Vagina (tissue), 2 donors: ENCODE measurements around the gene FAM50A. TPM values are rescaled to one million over a fixed set of nuclear protein-coding genes. Genes with fewer than 3 reads are reported as not detected.

ENCODE experiments used
- DNase-seq, 2 donors: peaks; one replicate each; pipeline ENCODE4 v3.0.0-alpha.2; 2017; ENCODE audit errors: extremely low spot score in 2 of 2
- H3K27ac ChIP-seq: fragments of 200-600 bp; sonication (generic); one replicate; pipeline ENCODE4 v1.5.1; 2019
- H3K27me3 ChIP-seq: fragments of 200-600 bp; sonication (generic); one replicate; pipeline ENCODE4 v1.5.1; 2019
- H3K36me3 ChIP-seq, 2 donors: fragments of 200-600 bp; sonication (generic); one replicate each; pipeline ENCODE4 v1.5.1; 2017 to 2019
- H3K4me1 ChIP-seq: fragments of 200-600 bp; sonication (generic); one replicate; pipeline ENCODE4 v1.5.1; 2019
- H3K4me3 ChIP-seq, 2 donors: fragments of 200-600 bp; sonication (generic); 1 replicate in 1 of 2; 2 replicates in 1 of 2; pipeline ENCODE4 v1.5.1; 2016 to 2019
- H3K9me3 ChIP-seq: fragments of 200-600 bp; sonication (generic); one replicate; pipeline ENCODE4 v1.5.1; 2019
- POLR2A ChIP-seq, 2 donors: fragments of 450-650 bp; IDR thresholded peaks; one replicate each; pipeline ENCODE4 v1.6.1; 2017; ENCODE audit warnings: antibody characterized with exemption in 2 of 2, mild to moderate bottlenecking in 2 of 2, moderate library complexity in 2 of 2
- POLR2AphosphoS5 ChIP-seq, 2 donors: sonication (generic); formaldehyde crosslinking; IDR thresholded peaks; one replicate each; pipeline ENCODE4 v1.9.0; 2017; ENCODE audit warnings: antibody characterized with exemption in 2 of 2, mild to moderate bottlenecking in 2 of 2, low read depth in 1 of 2; ENCODE audit not compliant: insufficient read depth in 1 of 2
- intact Hi-C: fragments of 100-400 bp; cut with DNase I; formaldehyde crosslinking; loops from one replicate; pipeline ENCODE4 v1.15.1; 2023
- total RNA-seq: library from RNA; depleted of rRNA; stranded (reverse); fragments of >200 nt; gene quantifications from one replicate; pipeline ENCODE4 v1.2.3, GENCODE V29; 2016
- TF ChIP-seq, protein P1 (sequence below), 3 experiments: fragments of 450-650 bp in 2 of 3; fragments of 200-600 bp in 1 of 3; sonication (generic) in 1 of 3; IDR thresholded peaks; one replicate each; pipeline ENCODE4 v1.5.1; 2017 to 2019; ENCODE audit warnings: antibody characterized with exemption in 3 of 3, mild to moderate bottlenecking in 2 of 3, moderate library complexity in 2 of 3

FAM50A gene
- total RNA-seq, 1 donor from 2014 or later, result 33.6 TPM

DNA sequence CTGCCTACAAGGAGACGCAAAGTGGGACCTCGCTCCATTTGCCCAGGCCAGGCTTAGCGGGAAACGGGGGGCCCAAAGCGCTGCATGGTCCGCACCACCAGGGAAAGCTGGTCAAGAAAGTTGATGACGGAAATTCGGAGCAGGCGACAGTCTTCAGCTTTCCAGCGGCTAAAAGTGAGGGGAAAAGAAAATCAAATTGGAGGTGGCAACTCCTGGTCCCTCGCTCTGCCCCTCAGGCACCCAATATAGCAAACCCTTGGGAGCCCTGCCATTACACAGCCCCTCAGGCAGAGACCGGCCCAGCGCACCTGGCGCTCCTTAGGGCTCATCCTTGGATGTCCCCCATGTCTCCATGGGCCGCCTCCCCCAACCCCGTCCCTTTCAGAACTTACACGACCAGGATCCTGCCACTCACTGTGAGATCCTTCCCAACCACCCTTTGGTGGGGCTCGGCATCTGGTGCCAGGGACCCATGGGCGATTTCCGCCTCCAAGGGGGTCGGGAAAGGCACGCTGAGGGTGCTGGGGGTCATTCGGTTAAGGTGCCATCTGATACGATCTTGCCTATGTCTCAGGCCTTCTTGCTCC, 34.0 kb downstream of the FAM50A start:
- TF ChIP-seq POLR2A (IDR thresholded peaks at IDR 0.05), result no peak
- TF ChIP-seq, protein P1, sequence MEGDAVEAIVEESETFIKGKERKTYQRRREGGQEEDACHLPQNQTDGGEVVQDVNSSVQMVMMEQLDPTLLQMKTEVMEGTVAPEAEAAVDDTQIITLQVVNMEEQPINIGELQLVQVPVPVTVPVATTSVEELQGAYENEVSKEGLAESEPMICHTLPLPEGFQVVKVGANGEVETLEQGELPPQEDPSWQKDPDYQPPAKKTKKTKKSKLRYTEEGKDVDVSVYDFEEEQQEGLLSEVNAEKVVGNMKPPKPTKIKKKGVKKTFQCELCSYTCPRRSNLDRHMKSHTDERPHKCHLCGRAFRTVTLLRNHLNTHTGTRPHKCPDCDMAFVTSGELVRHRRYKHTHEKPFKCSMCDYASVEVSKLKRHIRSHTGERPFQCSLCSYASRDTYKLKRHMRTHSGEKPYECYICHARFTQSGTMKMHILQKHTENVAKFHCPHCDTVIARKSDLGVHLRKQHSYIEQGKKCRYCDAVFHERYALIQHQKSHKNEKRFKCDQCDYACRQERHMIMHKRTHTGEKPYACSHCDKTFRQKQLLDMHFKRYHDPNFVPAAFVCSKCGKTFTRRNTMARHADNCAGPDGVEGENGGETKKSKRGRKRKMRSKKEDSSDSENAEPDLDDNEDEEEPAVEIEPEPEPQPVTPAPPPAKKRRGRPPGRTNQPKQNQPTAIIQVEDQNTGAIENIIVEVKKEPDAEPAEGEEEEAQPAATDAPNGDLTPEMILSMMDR (IDR thresholded peaks at IDR 0.05), result no peak
- TF ChIP-seq POLR2AphosphoS5 (IDR thresholded peaks at IDR 0.05; ENCODE audit: insufficient read depth in 1 of 2, low read depth in 1 of 2), result no peak
- DNase-seq, result no peak
- H3K36me3 ChIP-seq, result no peaks in the 10 kb centered on the region
- no peaks in the 10 kb centered on the region for H3K9me3 ChIP-seq
- H3K27me3 ChIP-seq, result no peaks in the 10 kb centered on the region
- peaks cover 5% of the 10 kb centered on the region for H3K4me1 ChIP-seq
- peak overlapping the region; percentile 49 to 52 for H3K4me3 ChIP-seq
- intact Hi-C loops, result loop anchor here (5.0 kb wide), 1 partner anchor 39 kb away; the partner anchor contains the start of gene FAM3A
- H3K27ac ChIP-seq, result peak overlapping the region; percentile 72

DNA sequence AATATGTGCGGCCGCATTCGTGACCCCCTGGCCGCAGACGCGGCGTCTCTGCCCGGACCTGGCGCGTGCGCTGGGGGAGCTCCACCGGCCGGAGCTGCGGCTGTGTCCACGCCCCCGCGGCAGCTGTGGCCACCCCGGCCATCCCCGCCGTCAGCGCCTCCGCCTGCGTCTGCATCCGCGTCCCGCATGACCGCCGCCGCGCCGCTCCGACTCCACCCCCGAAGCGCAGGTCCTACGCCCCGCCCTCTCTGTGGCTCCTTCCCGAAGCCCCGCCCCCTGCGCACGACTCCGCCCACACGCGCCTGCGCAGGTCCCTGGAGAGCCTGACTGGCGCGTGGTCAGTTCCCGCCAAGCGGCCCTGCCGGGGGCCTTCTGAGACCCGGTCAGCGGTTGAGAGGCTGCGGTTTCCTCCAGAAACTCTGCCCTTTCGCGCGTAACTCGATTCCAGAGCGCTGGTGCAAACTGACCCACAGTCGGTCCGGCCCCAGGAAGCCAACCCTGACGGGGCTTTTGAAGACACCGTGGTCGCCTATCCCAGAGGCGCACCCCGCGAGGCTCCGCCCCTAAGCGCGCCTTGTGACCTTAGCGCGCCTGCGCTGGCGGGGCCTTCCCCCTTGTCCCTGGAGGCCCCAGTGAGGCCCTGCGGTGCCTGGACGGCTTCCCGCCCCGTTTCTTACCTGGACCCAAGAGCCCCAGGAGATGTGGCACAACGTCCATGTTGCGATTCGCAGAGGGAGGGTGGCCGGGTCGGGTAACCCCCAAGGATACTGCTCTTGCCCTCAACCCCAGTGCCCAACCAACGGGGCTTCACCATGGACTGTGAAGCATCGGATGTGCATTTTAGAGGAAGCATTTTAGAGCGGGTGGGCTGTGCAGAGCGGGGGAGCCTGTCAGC, 35.0 kb downstream of the FAM50A start, which contains the start of gene LAGE3:
TSS of gene LAGE3 (minus strand) at position 554 of the 895 bp plus-strand sequence. CDS start at position 188, 366 bp downstream.
- H3K36me3 ChIP-seq, result no peaks in the 10 kb centered on the region
- no peak for DNase-seq
- TF ChIP-seq POLR2AphosphoS5 (IDR thresholded peaks at IDR 0.05; ENCODE audit: insufficient read depth in 1 of 2, low read depth in 1 of 2) (peak; percentile 75 to 85), POLR2A (IDR thresholded peaks at IDR 0.05) (peak in 1 of 2 donors; percentile 28)
- TF ChIP-seq, protein P1 (IDR thresholded peaks at IDR 0.05), result no peak
- H3K4me3 ChIP-seq, result peak within 1 kb of the TSS; percentile 49 to 52
- H3K4me1 ChIP-seq, result peaks cover 5% of the 10 kb centered on the region
- intact Hi-C loops, result loop anchor here (5.0 kb wide), 1 partner anchor 38 kb away; the partner anchor contains the start of gene FAM3A
- peak within 1 kb of the TSS; percentile 72 for H3K27ac ChIP-seq
- no peaks in the 10 kb centered on the region for H3K9me3 ChIP-seq
- H3K27me3 ChIP-seq, result no peaks in the 10 kb centered on the region

DNA sequence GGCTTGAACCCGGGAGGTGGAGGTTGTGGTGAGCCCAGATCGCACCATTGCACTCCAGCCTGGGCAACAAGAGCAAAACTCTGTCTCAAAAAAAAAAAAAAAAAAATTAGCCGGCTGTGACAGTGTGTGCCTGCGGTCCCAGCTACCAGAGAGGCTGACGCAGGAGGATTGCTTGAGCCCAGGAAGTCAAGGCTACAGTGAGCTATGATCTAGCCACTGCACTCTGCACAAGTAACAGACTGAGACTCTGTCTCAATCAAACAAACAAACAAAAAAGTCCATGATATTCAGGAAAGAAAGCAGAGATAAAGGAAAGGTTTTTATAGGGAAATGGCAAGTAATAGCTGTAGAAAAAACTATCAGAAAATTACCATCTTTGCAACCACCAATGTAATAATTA, 37.3 kb downstream of the FAM50A start:
- Histone ChIP-seq H3K36me3 (no peaks in the 10 kb centered on the region), H3K9me3 (no peaks in the 10 kb centered on the region), H3K4me1 (peaks cover 18% of the 10 kb centered on the region), H3K4me3 (no peak overlapping the region), H3K27me3 (no peaks in the 10 kb centered on the region), H3K27ac (no peak overlapping the region)
- intact Hi-C loops, result no loop called here
- no peak for DNase-seq
- TF ChIP-seq, protein P1 (IDR thresholded peaks at IDR 0.05), result no peak
- no peak for TF ChIP-seq POLR2AphosphoS5 (IDR thresholded peaks at IDR 0.05; ENCODE audit: insufficient read depth in 1 of 2, low read depth in 1 of 2)
- TF ChIP-seq POLR2A (IDR thresholded peaks at IDR 0.05), result no peak

- H3K4me3 ChIP-seq, result no peak overlapping the region
- H3K27ac ChIP-seq, result no peak overlapping the region
- intact Hi-C loops, result no loop called here
- no peaks in the 10 kb centered on the region for H3K27me3 ChIP-seq
- H3K36me3 ChIP-seq, result no peaks in the 10 kb centered on the region
- peaks cover 18% of the 10 kb centered on the region for H3K4me1 ChIP-seq
- H3K9me3 ChIP-seq, result no peaks in the 10 kb centered on the region
- DNase-seq, result no peak
- TF ChIP-seq POLR2A (IDR thresholded peaks at IDR 0.05) (no peak), POLR2AphosphoS5 (IDR thresholded peaks at IDR 0.05; ENCODE audit: insufficient read depth in 1 of 2, low read depth in 1 of 2) (no peak)
- TF ChIP-seq, protein P1 (IDR thresholded peaks at IDR 0.05), result no peak
Measured at GRCh38 chrX:154481911-154482601, 38.1 kb downstream of the FAM50A start.
